HG03064 (cell line): ENCODE measurements around the gene OR10J4.
"Not testable (repeated sequence)": the region's sequence is repeated elsewhere in the genome, so short reads cannot be mapped to it uniquely, and the experiment has no call there.

Experiments
- ATAC-seq: cut with Tn5 transposase; IDR thresholded peaks from one replicate; pipeline ENCODE4 v1.9.1; 2021; ENCODE audit warnings: low read depth; ENCODE audit not compliant: unreplicated experiment

Gene OR10J4

GRCh38 chr1:159431904-159432303 is at the start of gene OR10J4:
Gene OR10J4, plus strand, starts transcription at chr1:159432204.
- no peak for ATAC-seq

- no peak for ATAC-seq
Observed at GRCh38 chr1:159406821-159407220, 25.2 kb upstream of the OR10J4 start.

GRCh38 chr1:159408862-159409400 is 23.1 kb upstream of the OR10J4 start:
- ATAC-seq = no peak

- no peak for ATAC-seq
Observed at GRCh38 chr1:159421821-159422220, 10.2 kb upstream of the OR10J4 start.

- ATAC-seq = no peak
Observed at GRCh38 chr1:159428536-159428935, 3.5 kb upstream of the OR10J4 start.

GRCh38 chr1:159429074-159429861 is 2.7 kb upstream of the OR10J4 start:
- no peak for ATAC-seq

GRCh38 chr1:159430985-159431384 is 1.0 kb upstream of the OR10J4 start:
- no peak for ATAC-seq

GRCh38 chr1:159436469-159436868 is 4.5 kb downstream of the OR10J4 start:
- ATAC-seq = no peak

- ATAC-seq = no peak
Observed at GRCh38 chr1:159439422-159439821, 7.4 kb downstream of the OR10J4 start, which contains the start of gene OR10J1. Gene OR10J1, plus strand, starts transcription at chr1:159439722. Its CDS starts 70 bp downstream, at chr1:159439792.

- no peak for ATAC-seq
Observed at GRCh38 chr1:159441360-159441759, 9.4 kb downstream of the OR10J4 start.

- ATAC-seq = no peak
Observed at GRCh38 chr1:159442428-159442827, 10.4 kb downstream of the OR10J4 start.

GRCh38 chr1:159443066-159443750 is 11.2 kb downstream of the OR10J4 start:
- ATAC-seq = no peak

- ATAC-seq = no peak
Observed at GRCh38 chr1:159444511-159444910, 12.5 kb downstream of the OR10J4 start.

GRCh38 chr1:159448181-159448580 is 16.2 kb downstream of the OR10J4 start:
- no peak for ATAC-seq

GRCh38 chr1:159449605-159450004 is 17.6 kb downstream of the OR10J4 start:
- ATAC-seq = not testable (repeated sequence)

- no peak for ATAC-seq
Observed at GRCh38 chr1:159459551-159459950, 27.5 kb downstream of the OR10J4 start.

GRCh38 chr1:159465191-159465603 is 33.2 kb downstream of the OR10J4 start:
- ATAC-seq = no peak

GRCh38 chr1:159468321-159468720 is 36.3 kb downstream of the OR10J4 start:
- no peak for ATAC-seq

- ATAC-seq = no peak
Observed at GRCh38 chr1:159469921-159470533, 38.0 kb downstream of the OR10J4 start.

- ATAC-seq = no peak
Observed at GRCh38 chr1:159473335-159473734, 41.3 kb downstream of the OR10J4 start.

- ATAC-seq = no peak
Observed at GRCh38 chr1:159474926-159475325, 42.9 kb downstream of the OR10J4 start.
